Measurements from ENCODE around the gene ACTA2. TPM values are rescaled to one million over a fixed set of nuclear protein-coding genes. Genes with fewer than 3 reads are reported as not detected.

ACTA2 gene
- total RNA-seq, 4 donors from 2014 or later, result 6,391 to 8,723 (median 8,539) TPM

GRCh38 chr10:88911851-88912250, 40.7 kb downstream of the ACTA2 start:
- Histone ChIP-seq H3K27me3 (no peaks in the 10 kb centered on the region), H3K27ac (replicated peaks in 1 of 4) (no peak overlapping the region), H3K9me3 (no peaks in the 10 kb centered on the region), H3K36me3 (peaks cover 0 to 3% (median 0%) of the 10 kb centered on the region in 4 donors), H3K4me1 (peaks cover 0 to 9% (median 7%) of the 10 kb centered on the region in 4 donors), H3K4me3 (no peak overlapping the region)
- intact Hi-C loops (cut with DNase I), result no loop called here
- TF ChIP-seq POLR2A (IDR thresholded peaks at IDR 0.05; ENCODE audit: low read depth), result no peak
- TF ChIP-seq CTCF (IDR thresholded peaks at IDR 0.05), result no peak
- no peak for TF ChIP-seq EP300 (IDR thresholded peaks at IDR 0.05)
- TF ChIP-seq POLR2AphosphoS5 (IDR thresholded peaks at IDR 0.05), result no peak
- DNase-seq (ENCODE audit: extremely low spot score), result no peak
- WGBS, result 98% methylated on average over 3 of the region's 3 CpGs

GRCh38 chr10:88911116-88911515, 41.5 kb downstream of the ACTA2 start:
- H3K27me3 ChIP-seq, result no peaks in the 10 kb centered on the region
- H3K36me3 ChIP-seq, result peaks cover 0 to 10% (median 0%) of the 10 kb centered on the region in 4 donors
- 80% methylated on average over 1 of the region's 1 CpG for WGBS
- intact Hi-C loops (cut with DNase I), result no loop called here
- no peaks in the 10 kb centered on the region for H3K9me3 ChIP-seq
- no peak overlapping the region for H3K4me3 ChIP-seq
- DNase-seq (ENCODE audit: extremely low spot score), result no peak
- H3K27ac ChIP-seq (replicated peaks in 1 of 4), result no peak overlapping the region
- H3K4me1 ChIP-seq, result peaks cover 0 to 9% (median 7%) of the 10 kb centered on the region in 4 donors
- no peak for TF ChIP-seq POLR2AphosphoS5 (IDR thresholded peaks at IDR 0.05)
- no peak for TF ChIP-seq CTCF (IDR thresholded peaks at IDR 0.05)
- TF ChIP-seq EP300 (IDR thresholded peaks at IDR 0.05), result no peak
- TF ChIP-seq POLR2A (IDR thresholded peaks at IDR 0.05; ENCODE audit: low read depth), result no peak

- H3K9me3 ChIP-seq, result no peaks in the 10 kb centered on the region
- no peak for TF ChIP-seq CTCF (IDR thresholded peaks at IDR 0.05)
- no peak for TF ChIP-seq EP300 (IDR thresholded peaks at IDR 0.05)
- TF ChIP-seq POLR2AphosphoS5 (IDR thresholded peaks at IDR 0.05), result no peak
- TF ChIP-seq POLR2A (IDR thresholded peaks at IDR 0.05; ENCODE audit: low read depth), result no peak
- H3K36me3 ChIP-seq, result peaks cover 0 to 19% (median 6%) of the 10 kb centered on the region in 4 donors
- H3K27ac ChIP-seq (replicated peaks in 1 of 4), result no peak overlapping the region
- H3K4me1 ChIP-seq, result no peaks in the 10 kb centered on the region
- H3K4me3 ChIP-seq, result no peak overlapping the region
- DNase-seq (ENCODE audit: extremely low spot score), result no peak
- intact Hi-C loops (cut with DNase I), result no loop called here
- WGBS, result 89% methylated on average over 4 of the region's 4 CpGs
- no peaks in the 10 kb centered on the region for H3K27me3 ChIP-seq
Measured at GRCh38 chr10:88908194-88908593, 44.4 kb downstream of the ACTA2 start.

- intact Hi-C loops (cut with DNase I), result no loop called here
Measured at GRCh38 chr10:88906921-88907320, 45.7 kb downstream of the ACTA2 start.

More at GRCh38 chr10:88906921-88907320, 45.7 kb downstream of the ACTA2 start:
- DNase-seq (ENCODE audit: extremely low spot score), result no peak
- 68% methylated on average over 1 of the region's 1 CpG for WGBS
- Histone ChIP-seq H3K9me3 (no peaks in the 10 kb centered on the region), H3K4me1 (no peaks in the 10 kb centered on the region), H3K36me3 (peaks cover 0 to 26% (median 6%) of the 10 kb centered on the region in 4 donors), H3K4me3 (no peak overlapping the region), H3K27me3 (no peaks in the 10 kb centered on the region), H3K27ac (replicated peaks in 1 of 4) (no peak overlapping the region)
- TF ChIP-seq POLR2A (IDR thresholded peaks at IDR 0.05; ENCODE audit: low read depth) (no peak), EP300 (IDR thresholded peaks at IDR 0.05) (no peak), POLR2AphosphoS5 (IDR thresholded peaks at IDR 0.05) (no peak), CTCF (IDR thresholded peaks at IDR 0.05) (no peak)

Data from esophagus muscularis mucosa (tissue), 4 donors.